ENCODE results near the gene LSM10.

DNA sequence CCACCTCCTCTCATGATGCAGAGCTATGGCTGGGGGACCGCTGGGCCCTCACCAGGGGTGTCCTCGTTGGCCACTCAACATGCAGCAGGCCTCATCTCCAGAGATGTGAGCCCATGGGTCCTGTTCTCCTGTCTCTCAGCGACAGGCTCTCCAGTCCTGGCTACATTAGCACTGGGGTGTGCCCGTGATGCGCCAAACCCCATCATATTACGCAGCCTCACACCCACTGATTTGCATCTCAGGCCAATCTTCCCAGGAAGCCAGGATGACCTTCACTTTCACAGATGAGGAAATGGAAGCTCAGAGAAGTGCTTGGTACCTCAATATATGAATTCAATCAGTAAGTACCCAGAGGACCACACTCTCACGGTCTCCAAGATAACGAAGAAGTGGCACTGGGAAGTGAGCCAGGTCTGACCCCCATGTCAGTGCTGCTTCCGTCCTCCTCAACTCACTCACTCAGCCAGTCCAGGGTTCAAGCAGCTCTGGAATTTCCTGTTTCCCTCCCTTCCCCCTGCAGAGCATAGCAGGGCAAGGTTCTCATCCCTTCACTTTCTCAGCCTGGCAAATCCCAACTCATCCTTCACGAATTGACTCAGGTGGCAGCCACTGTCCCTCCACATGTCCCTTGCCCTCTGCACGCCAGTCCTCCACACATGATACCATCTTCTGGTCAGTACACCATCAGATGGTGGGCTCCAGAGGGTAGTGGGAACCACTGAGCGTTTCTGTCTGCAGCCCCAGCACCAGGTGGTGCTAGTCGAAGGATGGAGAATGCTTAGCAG is 45.4 kb downstream of the LSM10 start:
- TF ChIP-seq, protein P1, sequence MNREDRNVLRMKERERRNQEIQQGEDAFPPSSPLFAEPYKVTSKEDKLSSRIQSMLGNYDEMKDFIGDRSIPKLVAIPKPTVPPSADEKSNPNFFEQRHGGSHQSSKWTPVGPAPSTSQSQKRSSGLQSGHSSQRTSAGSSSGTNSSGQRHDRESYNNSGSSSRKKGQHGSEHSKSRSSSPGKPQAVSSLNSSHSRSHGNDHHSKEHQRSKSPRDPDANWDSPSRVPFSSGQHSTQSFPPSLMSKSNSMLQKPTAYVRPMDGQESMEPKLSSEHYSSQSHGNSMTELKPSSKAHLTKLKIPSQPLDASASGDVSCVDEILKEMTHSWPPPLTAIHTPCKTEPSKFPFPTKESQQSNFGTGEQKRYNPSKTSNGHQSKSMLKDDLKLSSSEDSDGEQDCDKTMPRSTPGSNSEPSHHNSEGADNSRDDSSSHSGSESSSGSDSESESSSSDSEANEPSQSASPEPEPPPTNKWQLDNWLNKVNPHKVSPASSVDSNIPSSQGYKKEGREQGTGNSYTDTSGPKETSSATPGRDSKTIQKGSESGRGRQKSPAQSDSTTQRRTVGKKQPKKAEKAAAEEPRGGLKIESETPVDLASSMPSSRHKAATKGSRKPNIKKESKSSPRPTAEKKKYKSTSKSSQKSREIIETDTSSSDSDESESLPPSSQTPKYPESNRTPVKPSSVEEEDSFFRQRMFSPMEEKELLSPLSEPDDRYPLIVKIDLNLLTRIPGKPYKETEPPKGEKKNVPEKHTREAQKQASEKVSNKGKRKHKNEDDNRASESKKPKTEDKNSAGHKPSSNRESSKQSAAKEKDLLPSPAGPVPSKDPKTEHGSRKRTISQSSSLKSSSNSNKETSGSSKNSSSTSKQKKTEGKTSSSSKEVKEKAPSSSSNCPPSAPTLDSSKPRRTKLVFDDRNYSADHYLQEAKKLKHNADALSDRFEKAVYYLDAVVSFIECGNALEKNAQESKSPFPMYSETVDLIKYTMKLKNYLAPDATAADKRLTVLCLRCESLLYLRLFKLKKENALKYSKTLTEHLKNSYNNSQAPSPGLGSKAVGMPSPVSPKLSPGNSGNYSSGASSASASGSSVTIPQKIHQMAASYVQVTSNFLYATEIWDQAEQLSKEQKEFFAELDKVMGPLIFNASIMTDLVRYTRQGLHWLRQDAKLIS (CRISPR knock-in tag; IDR thresholded peaks at IDR 0.05; ENCODE audit: borderline replicate concordance) = no peak
- TF ChIP-seq, protein P2, sequence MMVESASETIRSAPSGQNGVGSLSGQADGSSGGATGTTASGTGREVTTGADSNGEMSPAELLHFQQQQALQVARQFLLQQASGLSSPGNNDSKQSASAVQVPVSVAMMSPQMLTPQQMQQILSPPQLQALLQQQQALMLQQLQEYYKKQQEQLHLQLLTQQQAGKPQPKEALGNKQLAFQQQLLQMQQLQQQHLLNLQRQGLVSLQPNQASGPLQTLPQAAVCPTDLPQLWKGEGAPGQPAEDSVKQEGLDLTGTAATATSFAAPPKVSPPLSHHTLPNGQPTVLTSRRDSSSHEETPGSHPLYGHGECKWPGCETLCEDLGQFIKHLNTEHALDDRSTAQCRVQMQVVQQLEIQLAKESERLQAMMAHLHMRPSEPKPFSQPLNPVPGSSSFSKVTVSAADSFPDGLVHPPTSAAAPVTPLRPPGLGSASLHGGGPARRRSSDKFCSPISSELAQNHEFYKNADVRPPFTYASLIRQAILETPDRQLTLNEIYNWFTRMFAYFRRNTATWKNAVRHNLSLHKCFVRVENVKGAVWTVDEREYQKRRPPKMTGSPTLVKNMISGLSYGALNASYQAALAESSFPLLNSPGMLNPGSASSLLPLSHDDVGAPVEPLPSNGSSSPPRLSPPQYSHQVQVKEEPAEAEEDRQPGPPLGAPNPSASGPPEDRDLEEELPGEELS (CRISPR knock-in tag; IDR thresholded peaks at IDR 0.05) = no peak
- TF ChIP-seq, protein P3, sequence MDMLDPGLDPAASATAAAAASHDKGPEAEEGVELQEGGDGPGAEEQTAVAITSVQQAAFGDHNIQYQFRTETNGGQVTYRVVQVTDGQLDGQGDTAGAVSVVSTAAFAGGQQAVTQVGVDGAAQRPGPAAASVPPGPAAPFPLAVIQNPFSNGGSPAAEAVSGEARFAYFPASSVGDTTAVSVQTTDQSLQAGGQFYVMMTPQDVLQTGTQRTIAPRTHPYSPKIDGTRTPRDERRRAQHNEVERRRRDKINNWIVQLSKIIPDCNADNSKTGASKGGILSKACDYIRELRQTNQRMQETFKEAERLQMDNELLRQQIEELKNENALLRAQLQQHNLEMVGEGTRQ (CRISPR knock-in tag; IDR thresholded peaks at IDR 0.05) = no peak
- TF ChIP-seq, protein P4, sequence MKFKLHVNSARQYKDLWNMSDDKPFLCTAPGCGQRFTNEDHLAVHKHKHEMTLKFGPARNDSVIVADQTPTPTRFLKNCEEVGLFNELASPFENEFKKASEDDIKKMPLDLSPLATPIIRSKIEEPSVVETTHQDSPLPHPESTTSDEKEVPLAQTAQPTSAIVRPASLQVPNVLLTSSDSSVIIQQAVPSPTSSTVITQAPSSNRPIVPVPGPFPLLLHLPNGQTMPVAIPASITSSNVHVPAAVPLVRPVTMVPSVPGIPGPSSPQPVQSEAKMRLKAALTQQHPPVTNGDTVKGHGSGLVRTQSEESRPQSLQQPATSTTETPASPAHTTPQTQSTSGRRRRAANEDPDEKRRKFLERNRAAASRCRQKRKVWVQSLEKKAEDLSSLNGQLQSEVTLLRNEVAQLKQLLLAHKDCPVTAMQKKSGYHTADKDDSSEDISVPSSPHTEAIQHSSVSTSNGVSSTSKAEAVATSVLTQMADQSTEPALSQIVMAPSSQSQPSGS (CRISPR knock-in tag; IDR thresholded peaks at IDR 0.05; ENCODE audit: borderline replicate concordance, low read depth) = no peak
- TF ChIP-seq, protein P5, sequence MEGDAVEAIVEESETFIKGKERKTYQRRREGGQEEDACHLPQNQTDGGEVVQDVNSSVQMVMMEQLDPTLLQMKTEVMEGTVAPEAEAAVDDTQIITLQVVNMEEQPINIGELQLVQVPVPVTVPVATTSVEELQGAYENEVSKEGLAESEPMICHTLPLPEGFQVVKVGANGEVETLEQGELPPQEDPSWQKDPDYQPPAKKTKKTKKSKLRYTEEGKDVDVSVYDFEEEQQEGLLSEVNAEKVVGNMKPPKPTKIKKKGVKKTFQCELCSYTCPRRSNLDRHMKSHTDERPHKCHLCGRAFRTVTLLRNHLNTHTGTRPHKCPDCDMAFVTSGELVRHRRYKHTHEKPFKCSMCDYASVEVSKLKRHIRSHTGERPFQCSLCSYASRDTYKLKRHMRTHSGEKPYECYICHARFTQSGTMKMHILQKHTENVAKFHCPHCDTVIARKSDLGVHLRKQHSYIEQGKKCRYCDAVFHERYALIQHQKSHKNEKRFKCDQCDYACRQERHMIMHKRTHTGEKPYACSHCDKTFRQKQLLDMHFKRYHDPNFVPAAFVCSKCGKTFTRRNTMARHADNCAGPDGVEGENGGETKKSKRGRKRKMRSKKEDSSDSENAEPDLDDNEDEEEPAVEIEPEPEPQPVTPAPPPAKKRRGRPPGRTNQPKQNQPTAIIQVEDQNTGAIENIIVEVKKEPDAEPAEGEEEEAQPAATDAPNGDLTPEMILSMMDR (IDR thresholded peaks at IDR 0.05) = no peak
- TF ChIP-seq, protein P6, sequence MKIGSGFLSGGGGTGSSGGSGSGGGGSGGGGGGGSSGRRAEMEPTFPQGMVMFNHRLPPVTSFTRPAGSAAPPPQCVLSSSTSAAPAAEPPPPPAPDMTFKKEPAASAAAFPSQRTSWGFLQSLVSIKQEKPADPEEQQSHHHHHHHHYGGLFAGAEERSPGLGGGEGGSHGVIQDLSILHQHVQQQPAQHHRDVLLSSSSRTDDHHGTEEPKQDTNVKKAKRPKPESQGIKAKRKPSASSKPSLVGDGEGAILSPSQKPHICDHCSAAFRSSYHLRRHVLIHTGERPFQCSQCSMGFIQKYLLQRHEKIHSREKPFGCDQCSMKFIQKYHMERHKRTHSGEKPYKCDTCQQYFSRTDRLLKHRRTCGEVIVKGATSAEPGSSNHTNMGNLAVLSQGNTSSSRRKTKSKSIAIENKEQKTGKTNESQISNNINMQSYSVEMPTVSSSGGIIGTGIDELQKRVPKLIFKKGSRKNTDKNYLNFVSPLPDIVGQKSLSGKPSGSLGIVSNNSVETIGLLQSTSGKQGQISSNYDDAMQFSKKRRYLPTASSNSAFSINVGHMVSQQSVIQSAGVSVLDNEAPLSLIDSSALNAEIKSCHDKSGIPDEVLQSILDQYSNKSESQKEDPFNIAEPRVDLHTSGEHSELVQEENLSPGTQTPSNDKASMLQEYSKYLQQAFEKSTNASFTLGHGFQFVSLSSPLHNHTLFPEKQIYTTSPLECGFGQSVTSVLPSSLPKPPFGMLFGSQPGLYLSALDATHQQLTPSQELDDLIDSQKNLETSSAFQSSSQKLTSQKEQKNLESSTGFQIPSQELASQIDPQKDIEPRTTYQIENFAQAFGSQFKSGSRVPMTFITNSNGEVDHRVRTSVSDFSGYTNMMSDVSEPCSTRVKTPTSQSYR (CRISPR knock-in tag; IDR thresholded peaks at IDR 0.05) = no peak
- TF ChIP-seq, protein P7, sequence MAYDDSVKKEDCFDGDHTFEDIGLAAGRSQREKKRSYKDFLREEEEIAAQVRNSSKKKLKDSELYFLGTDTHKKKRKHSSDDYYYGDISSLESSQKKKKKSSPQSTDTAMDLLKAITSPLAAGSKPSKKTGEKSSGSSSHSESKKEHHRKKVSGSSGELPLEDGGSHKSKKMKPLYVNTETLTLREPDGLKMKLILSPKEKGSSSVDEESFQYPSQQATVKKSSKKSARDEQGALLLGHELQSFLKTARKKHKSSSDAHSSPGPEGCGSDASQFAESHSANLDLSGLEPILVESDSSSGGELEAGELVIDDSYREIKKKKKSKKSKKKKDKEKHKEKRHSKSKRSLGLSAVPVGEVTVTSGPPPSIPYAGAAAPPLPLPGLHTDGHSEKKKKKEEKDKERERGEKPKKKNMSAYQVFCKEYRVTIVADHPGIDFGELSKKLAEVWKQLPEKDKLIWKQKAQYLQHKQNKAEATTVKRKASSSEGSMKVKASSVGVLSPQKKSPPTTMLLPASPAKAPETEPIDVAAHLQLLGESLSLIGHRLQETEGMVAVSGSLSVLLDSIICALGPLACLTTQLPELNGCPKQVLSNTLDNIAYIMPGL (CRISPR knock-in tag; IDR thresholded peaks at IDR 0.05) = no peak
- TF ChIP-seq ZNF138 (CRISPR knock-in tag; conservative IDR thresholded peaks at IDR 0.05) (no peak), CBFB (CRISPR knock-in tag; IDR thresholded peaks at IDR 0.05; ENCODE audit: low read depth) (no peak)
- TF ChIP-seq, protein P8, sequence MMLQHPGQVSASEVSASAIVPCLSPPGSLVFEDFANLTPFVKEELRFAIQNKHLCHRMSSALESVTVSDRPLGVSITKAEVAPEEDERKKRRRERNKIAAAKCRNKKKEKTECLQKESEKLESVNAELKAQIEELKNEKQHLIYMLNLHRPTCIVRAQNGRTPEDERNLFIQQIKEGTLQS (CRISPR knock-in tag; conservative IDR thresholded peaks at IDR 0.05) = no peak
